ENCODE measurements around the gene GRK5. TPM values are rescaled to one million over a fixed set of nuclear protein-coding genes. Genes with fewer than 3 reads are reported as not detected.
A peak's percentile ranks its signal among the peaks of the same experiment; 100 is the strongest.

The GRK5 gene
- total RNA-seq, 1 donor from 2014 or later: 77.6 TPM

DNA sequence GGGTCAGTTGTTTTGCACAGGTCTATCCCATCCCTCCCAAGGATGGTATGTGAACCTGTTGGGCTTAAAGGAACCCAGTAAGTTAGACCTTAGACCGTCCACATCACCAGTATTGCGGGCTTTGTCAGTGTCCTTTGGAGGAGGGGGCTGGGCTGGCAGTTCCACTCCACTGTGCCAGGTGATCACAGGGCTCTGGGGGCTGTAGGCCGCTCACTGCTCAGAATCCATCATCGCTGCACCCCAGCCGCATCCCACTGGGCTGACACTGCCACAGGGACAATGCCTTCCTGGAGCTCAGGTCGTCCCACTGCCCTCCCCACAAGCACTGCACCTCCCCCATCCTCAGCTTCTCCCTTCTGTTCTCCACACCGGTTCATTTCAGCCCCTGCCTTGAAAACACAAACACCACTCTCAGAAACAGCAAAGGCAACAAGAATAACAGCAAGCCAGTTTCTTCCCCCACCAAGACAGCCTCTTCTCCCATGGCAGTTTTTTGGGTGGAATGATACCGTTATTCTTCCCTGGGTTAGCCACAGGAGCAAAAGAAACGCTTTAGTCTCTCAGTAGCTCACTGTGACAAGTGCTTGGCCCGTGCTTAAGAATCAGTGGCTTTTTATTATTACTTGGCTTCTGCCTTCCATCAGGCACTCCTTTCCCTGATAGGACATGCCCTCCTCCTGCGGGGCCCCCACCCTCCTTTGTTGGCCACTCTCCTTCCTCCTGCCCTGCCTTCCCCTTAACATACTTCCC, 111.2 kb downstream of the GRK5 start:
- Mint-ChIP-seq H3K27ac (ENCODE audit: unreplicated experiment) (peak overlapping the region; percentile 92), H3K27me3 (ENCODE audit: unreplicated experiment) (peaks cover 9% of the 10 kb centered on the region), H3K4me1 (ENCODE audit: low read depth, unreplicated experiment) (peaks cover 64% of the 10 kb centered on the region), H3K4me3 (ENCODE audit: unreplicated experiment) (peak overlapping the region; percentile 12), H3K36me3 (ENCODE audit: unreplicated experiment) (peaks cover 8% of the 10 kb centered on the region), H3K9me3 (ENCODE audit: unreplicated experiment) (peaks cover 20% of the 10 kb centered on the region)
- DNase-seq: no peak
- TF ChIP-seq, protein P1, sequence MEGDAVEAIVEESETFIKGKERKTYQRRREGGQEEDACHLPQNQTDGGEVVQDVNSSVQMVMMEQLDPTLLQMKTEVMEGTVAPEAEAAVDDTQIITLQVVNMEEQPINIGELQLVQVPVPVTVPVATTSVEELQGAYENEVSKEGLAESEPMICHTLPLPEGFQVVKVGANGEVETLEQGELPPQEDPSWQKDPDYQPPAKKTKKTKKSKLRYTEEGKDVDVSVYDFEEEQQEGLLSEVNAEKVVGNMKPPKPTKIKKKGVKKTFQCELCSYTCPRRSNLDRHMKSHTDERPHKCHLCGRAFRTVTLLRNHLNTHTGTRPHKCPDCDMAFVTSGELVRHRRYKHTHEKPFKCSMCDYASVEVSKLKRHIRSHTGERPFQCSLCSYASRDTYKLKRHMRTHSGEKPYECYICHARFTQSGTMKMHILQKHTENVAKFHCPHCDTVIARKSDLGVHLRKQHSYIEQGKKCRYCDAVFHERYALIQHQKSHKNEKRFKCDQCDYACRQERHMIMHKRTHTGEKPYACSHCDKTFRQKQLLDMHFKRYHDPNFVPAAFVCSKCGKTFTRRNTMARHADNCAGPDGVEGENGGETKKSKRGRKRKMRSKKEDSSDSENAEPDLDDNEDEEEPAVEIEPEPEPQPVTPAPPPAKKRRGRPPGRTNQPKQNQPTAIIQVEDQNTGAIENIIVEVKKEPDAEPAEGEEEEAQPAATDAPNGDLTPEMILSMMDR (IDR thresholded peaks at IDR 0.05; ENCODE audit: partially characterized antibody, unreplicated experiment): no peak

DNA sequence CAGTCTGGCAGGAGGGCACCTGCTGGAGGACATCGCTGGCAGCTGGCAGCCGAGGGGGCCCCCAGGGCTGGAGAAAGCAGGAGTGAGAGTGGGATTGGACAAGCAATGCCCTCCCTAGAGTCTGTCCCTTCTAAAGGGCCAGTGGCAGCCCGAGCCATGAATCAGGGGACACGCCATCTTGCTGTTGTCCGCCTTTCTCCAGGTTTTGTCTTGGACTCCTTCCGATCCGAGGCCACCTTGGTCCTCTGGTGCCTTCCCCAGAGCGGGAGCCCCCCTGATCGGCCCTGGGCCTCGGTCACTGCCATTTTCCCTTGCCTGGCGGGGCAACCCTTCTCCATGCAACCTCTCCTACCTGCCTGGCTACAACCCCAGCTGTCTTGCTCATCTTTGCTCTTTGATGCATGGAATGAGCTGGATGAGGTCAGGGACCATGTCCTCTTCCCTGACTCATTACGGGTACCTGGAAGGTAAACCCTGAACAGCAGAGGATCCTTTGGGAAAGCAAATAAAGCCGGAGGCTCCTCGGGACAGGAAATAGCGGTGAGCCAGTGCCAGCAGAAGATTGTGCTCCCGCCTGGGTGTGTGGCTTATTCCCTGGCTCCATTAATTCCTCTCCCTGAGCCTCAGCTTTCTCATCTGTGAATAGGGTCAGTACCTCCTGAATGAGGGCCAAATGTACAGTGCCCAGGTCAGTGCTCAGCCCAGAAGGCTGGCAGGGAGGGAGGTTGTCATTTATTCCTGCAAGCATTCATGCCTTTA, 112.0 kb downstream of the GRK5 start:
- TF ChIP-seq, protein P1 (IDR thresholded peaks at IDR 0.05; ENCODE audit: partially characterized antibody, unreplicated experiment): no peak
- Mint-ChIP-seq H3K9me3 (ENCODE audit: unreplicated experiment) (peaks cover 20% of the 10 kb centered on the region), H3K36me3 (ENCODE audit: unreplicated experiment) (peaks cover 8% of the 10 kb centered on the region), H3K27me3 (ENCODE audit: unreplicated experiment) (peaks cover 9% of the 10 kb centered on the region), H3K4me3 (ENCODE audit: unreplicated experiment) (peak overlapping the region; percentile 12), H3K4me1 (ENCODE audit: low read depth, unreplicated experiment) (peaks cover 67% of the 10 kb centered on the region), H3K27ac (ENCODE audit: unreplicated experiment) (peak overlapping the region; percentile 78)
- no peak for DNase-seq

DNA sequence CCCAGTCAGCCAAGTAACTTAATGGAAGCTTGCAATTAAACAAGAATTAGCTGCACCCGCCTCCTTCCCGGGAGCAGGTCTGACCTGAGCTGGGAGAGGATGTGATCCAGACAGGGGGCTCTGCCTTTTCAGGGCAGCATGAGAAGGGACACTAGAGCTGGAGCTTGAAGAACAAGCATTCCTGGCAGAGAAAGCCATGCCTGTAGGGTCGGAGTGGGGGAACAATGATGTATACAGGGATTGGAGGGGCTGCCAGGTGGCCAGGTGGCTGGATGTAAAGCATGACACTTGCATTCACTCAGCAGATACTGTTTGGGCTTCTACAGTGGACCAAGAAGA, 112.5 kb downstream of the GRK5 start:
- peaks cover 8% of the 10 kb centered on the region for H3K36me3 Mint-ChIP-seq (ENCODE audit: unreplicated experiment)
- no peak for DNase-seq
- no peak overlapping the region for H3K4me3 Mint-ChIP-seq (ENCODE audit: unreplicated experiment)
- peaks cover 23% of the 10 kb centered on the region for H3K9me3 Mint-ChIP-seq (ENCODE audit: unreplicated experiment)
- H3K27ac Mint-ChIP-seq (ENCODE audit: unreplicated experiment): peak overlapping the region; percentile 78
- H3K4me1 Mint-ChIP-seq (ENCODE audit: low read depth, unreplicated experiment): peaks cover 71% of the 10 kb centered on the region
- H3K27me3 Mint-ChIP-seq (ENCODE audit: unreplicated experiment): peaks cover 9% of the 10 kb centered on the region
- TF ChIP-seq, protein P1 (IDR thresholded peaks at IDR 0.05; ENCODE audit: partially characterized antibody, unreplicated experiment): no peak

DNA sequence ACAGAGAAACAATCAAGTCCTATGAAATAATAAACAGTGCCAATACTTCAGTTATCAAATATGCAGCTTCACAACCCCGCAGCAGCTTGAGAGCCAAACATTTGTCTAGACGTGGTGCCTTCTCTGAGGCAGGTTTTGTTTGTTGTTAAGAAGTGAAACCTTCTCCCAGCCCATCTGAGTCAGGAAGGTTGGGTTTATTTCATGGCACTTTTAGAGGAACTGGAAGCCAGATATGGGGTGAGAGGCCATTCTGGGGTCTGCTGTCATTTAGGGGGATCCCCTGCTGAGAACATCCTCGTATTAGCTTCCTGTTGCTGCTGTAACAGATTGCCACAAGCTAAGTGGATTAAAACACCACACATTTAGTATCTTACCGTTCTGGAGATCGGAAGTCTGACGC, 113.6 kb downstream of the GRK5 start:
- Mint-ChIP-seq H3K4me1 (ENCODE audit: low read depth, unreplicated experiment) (peaks cover 63% of the 10 kb centered on the region), H3K36me3 (ENCODE audit: unreplicated experiment) (peaks cover 8% of the 10 kb centered on the region), H3K27ac (ENCODE audit: unreplicated experiment) (peak overlapping the region; percentile 28), H3K9me3 (ENCODE audit: unreplicated experiment) (peaks cover 21% of the 10 kb centered on the region), H3K27me3 (ENCODE audit: unreplicated experiment) (peaks cover 4% of the 10 kb centered on the region), H3K4me3 (ENCODE audit: unreplicated experiment) (no peak overlapping the region)
- TF ChIP-seq, protein P1 (IDR thresholded peaks at IDR 0.05; ENCODE audit: partially characterized antibody, unreplicated experiment): no peak
- DNase-seq: no peak

Measured in glutamatergic neuron (in vitro differentiated cells).